HepG2 (cell line): ENCODE data around the gene PARP3. TPM values are rescaled to one million over a fixed set of nuclear protein-coding genes. Genes with fewer than 3 reads are reported as not detected.
"Not testable (repeated sequence)": the region's sequence is repeated elsewhere in the genome, so short reads cannot be mapped to it uniquely, and the experiment has no call there.

Experiments used
- ATAC-seq: fragments of 200-7000 bp; cut with Tn5 transposase; 3 replicates; pipeline ENCODE4 v1.9.1; 2020; ENCODE audit warnings: mild to moderate bottlenecking, moderate library complexity
- BruUV-seq: library from RNA; stranded (reverse); fragments of 400-500 nt; replicated peaks from 2 replicates; lab custom pipeline; 2021; lab: Mats Ljungman, UMichigan
- CTCF ChIA-PET: fragments of 300-600 bp; formaldehyde crosslinking; extraction: SDS; loops from one replicate; lab custom pipeline; 2021; ENCODE audit warnings: low total read pairs, inconsistent platforms, low intra/inter-chr PET ratio; lab: Yijun Ruan, JAX
- POLR2A ChIA-PET: fragments of 350-600 bp; sonication (Branson Sonifier 250); formaldehyde crosslinking; loops from one replicate; lab custom pipeline; 2020; ENCODE audit warnings: antibody characterized with exemption, inconsistent platforms; lab: Yijun Ruan, JAX
- DNase-seq: peaks from one replicate; pipeline ENCODE4 v3.0.0-alpha.2; 2015; ENCODE audit warnings: low spot score
- FAIRE-seq: peaks from 3 replicates; lab custom pipeline; 2011; peaks lifted over from hg19 to GRCh38; lab: Jason Lieb, UNC
- H2AFZ ChIP-seq: one replicate; pipeline ENCODE4 v1.6.1; 2011; ENCODE audit warnings: low read length, inconsistent platforms
- H3K27ac ChIP-seq: fragments of 300-600 bp; 3 replicates; pipeline ENCODE4 v1.8.0; 2011; ENCODE audit warnings: mixed run types, mild to moderate bottlenecking, mixed read lengths, low read length, inconsistent platforms; ENCODE audit not compliant: insufficient read depth; ENCODE audit errors: extremely low read length
- H3K27me3 ChIP-seq, 2 experiments: fragments of 200-600 bp in 1 of 2; 2 replicates in 1 of 2; 3 replicates in 1 of 2; pipeline versions ENCODE4 v1.6.0 to v1.8.0; 2011; ENCODE audit warnings: low read length in 2 of 2, mild to moderate bottlenecking in 2 of 2, moderate library complexity in 2 of 2, inconsistent platforms in 1 of 2; ENCODE audit not compliant: insufficient read depth in 2 of 2, control insufficient read depth in 1 of 2
- H3K36me3 ChIP-seq, 2 experiments: fragments of 200-600 bp in 1 of 2; replicated peaks in 1 of 2; 2 replicates in 1 of 2; 3 replicates in 1 of 2; pipeline versions ENCODE4 v1.5.1 to v1.8.0; 2011; ENCODE audit warnings: low read length in 2 of 2, inconsistent platforms in 1 of 2; ENCODE audit not compliant: insufficient read depth in 2 of 2, control insufficient read depth in 1 of 2
- H3K4me1 ChIP-seq: 2 replicates; pipeline ENCODE4 v1.5.1; 2012; ENCODE audit warnings: low read length, inconsistent platforms; ENCODE audit not compliant: insufficient read depth
- H3K4me2 ChIP-seq: 2 replicates; pipeline ENCODE4 v1.6.0; 2011; ENCODE audit warnings: low read depth, low read length, inconsistent platforms
- H3K4me3 ChIP-seq, 3 experiments: fragments of 200-600 bp in 1 of 3; sonication (generic), shearing (Covaris generic) in 1 of 3; replicated peaks in 1 of 3; 2 replicates each; pipeline ENCODE4 v1.5.1; 2011 to 2016; ENCODE audit warnings: low read length in 3 of 3, inconsistent platforms in 2 of 3, low read depth in 2 of 3, mild to moderate bottlenecking in 2 of 3, control low read depth in 1 of 3, mixed read lengths in 1 of 3; ENCODE audit not compliant: insufficient read depth in 1 of 3
- H3K79me2 ChIP-seq: one replicate; pipeline ENCODE4 v1.6.1; 2011; ENCODE audit warnings: low read length, inconsistent platforms; ENCODE audit not compliant: insufficient read depth
- H3K9ac ChIP-seq: 2 replicates; pipeline ENCODE4 v1.6.0; 2011; ENCODE audit warnings: mild to moderate bottlenecking, low read depth, low read length, inconsistent platforms; ENCODE audit not compliant: insufficient read depth
- H3K9me3 ChIP-seq: 2 replicates; pipeline ENCODE4 v1.5.1; 2012; ENCODE audit warnings: mild to moderate bottlenecking, low read length
- H4K20me1 ChIP-seq: 2 replicates; pipeline ENCODE4 v1.6.0; 2011; ENCODE audit warnings: inconsistent platforms, mild to moderate bottlenecking, low read length, moderate library complexity; ENCODE audit not compliant: insufficient read depth
- MAFF ChIP-seq: IDR thresholded peaks from 2 replicates; pipeline ENCODE4 v1.6.1; 2011; ENCODE audit warnings: low read depth, low read length, improper control_type of control experiment
- MAFK ChIP-seq, 2 experiments: IDR thresholded peaks in 1 of 2; conservative IDR thresholded peaks in 1 of 2; 2 replicates each; pipeline ENCODE4 v1.6.1; 2011; ENCODE audit warnings: improper control_type of control experiment in 2 of 2, low read length in 2 of 2
- NFE2L2 ChIP-seq: fragments of 150-350 bp; IDR thresholded peaks from 2 replicates; pipeline ENCODE4 v1.6.1; 2014; ENCODE audit warnings: low read length
- THAP7 ChIP-seq: sonication (generic); formaldehyde crosslinking; IDR thresholded peaks from 2 replicates; pipeline ENCODE4 v1.8.1; 2023; ENCODE audit warnings: mild to moderate bottlenecking, missing genetic modification reagents
- whole genome bisulfite sequencing: methylation state at CpG from one replicate; pipeline ENCODE4 v1.1.6; 2017; ENCODE audit warnings: low lambda C conversion rate; 5-methylcytosine and 5-hydroxymethylcytosine counted together
- in situ Hi-C: cut with HindIII; loops from 2 replicates; pipeline ENCODE4 v1.10.0; 2017; ENCODE audit warnings: low pct_unique_long_range_greater_than_20kb; ENCODE audit not compliant: extremely low pct_ligation_motif_present
- intact Hi-C: fragments of 100-400 bp; cut with micrococcal nuclease; formaldehyde crosslinking; loops from one replicate; pipeline ENCODE4 v1.10.0; 2022; ENCODE audit not compliant: unreplicated experiment
- polyA plus RNA-seq, 8 experiments: library from polyadenylated mRNA; depleted of rRNA in 3 of 8; stranded (reverse) in 7 of 8; unstranded in 1 of 8; fragments of >200 nt; fragmentation: Illumina TruSeq in 4 of 8; extraction: Trizol in 4 of 8; gene quantifications; 2 replicates each; pipeline versions ENCODE4 v1.2.1 to v1.2.3, GENCODE V29; 2011 to 2016; ENCODE audit warnings: low read depth in 4 of 8, missing spikeins in 1 of 8, mixed read lengths in 1 of 8; ENCODE audit not compliant: insufficient read depth in 1 of 8
- total RNA-seq, 5 experiments: library from RNA; depleted of rRNA; stranded (reverse); fragments of >200 nt; fragmentation: Illumina TruSeq; extraction: Trizol; gene quantifications; 2 replicates each; pipeline ENCODE4 v1.2.3, GENCODE V29; 2016; ENCODE audit warnings: low read depth in 1 of 5

Gene PARP3
- total and polyA plus RNA-seq, 2 of the 13 experiments (the other 11 are each of a cell fraction or from before 2014, with no cell fraction given), result 11.2 to 21.5 TPM

DNA sequence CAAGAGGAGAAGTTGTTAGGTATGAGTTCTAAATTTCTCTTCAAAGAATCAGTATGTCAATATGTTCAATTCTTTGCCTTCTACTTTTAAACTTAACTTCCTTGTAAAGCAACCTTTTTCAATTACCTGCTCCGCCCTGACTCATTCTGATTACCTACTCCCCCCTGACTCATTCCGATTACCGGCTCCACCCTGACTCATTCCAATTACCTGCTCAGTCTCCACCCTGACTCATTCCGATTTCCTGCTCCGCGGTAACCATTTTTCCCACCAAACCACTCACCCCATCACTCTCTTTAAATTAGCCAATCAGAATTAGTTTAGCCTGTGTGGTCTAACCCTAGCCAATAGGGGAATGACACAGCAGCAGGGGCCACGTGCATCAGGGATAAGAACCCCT, 39.8 kb upstream of the PARP3 start:
- H4K20me1 ChIP-seq, H2AFZ ChIP-seq, intact Hi-C loops, H3K4me3 ChIP-seq, H3K4me1 ChIP-seq, FAIRE-seq, H3K79me2 ChIP-seq, POLR2A ChIA-PET, H3K9ac ChIP-seq, DNase-seq, ATAC-seq, H3K4me2 ChIP-seq, CTCF ChIA-PET, H3K36me3 ChIP-seq, H3K9me3 ChIP-seq, BruUV-seq, in situ Hi-C loops, H3K27ac ChIP-seq: not testable (repeated sequence)
- WGBS, result 7% methylated on average over 7 of the region's 7 CpGs
- H3K27me3 ChIP-seq, result peaks cover 0 to 18% of the 10 kb centered on the region in 2 experiments; a peak in 1 of 5 replicates

GRCh38 chr3:51904034-51904823, 37.9 kb upstream of the PARP3 start:
- TF ChIP-seq MAFF, result peak; percentile 79
- TF ChIP-seq THAP7 (CRISPR knock-in tag), result no peak
- peak; percentile 67 for TF ChIP-seq NFE2L2
- peak; percentile 76 to 88 for TF ChIP-seq MAFK (conservative IDR thresholded peaks at IDR 0.05 in 1 of 2, IDR thresholded peaks at IDR 0.05 in 1 of 2; ENCODE audit: low read length in 2 of 2)
- no peak for ATAC-seq
- no peak overlapping the region for H3K27ac ChIP-seq

More at GRCh38 chr3:51904034-51904823, 37.9 kb upstream of the PARP3 start:
- Histone ChIP-seq H3K4me2 (no peak overlapping the region), H3K79me2 (no peaks in the 10 kb centered on the region), H3K9ac (no peak overlapping the region), H2AFZ (no peak overlapping the region), H3K27me3 (peaks cover 0 to 4% of the 10 kb centered on the region in 2 experiments; a peak in 1 of 5 replicates), H3K9me3 (peaks cover 5% of the 10 kb centered on the region; the same call in 1 of the 2 replicates), H3K4me1 (no peaks in the 10 kb centered on the region), H4K20me1 (no peaks in the 10 kb centered on the region), H3K4me3 (no peak overlapping the region), H3K36me3 (no peaks in the 10 kb centered on the region)
- intact Hi-C loops (no loop called here), in situ Hi-C loops (no loop called here)
- ChIA-PET POLR2A (no interaction called here), CTCF (no interaction called here)
- 21% methylated on average over 2 of the region's 2 CpGs for WGBS
- FAIRE-seq (no peak), DNase-seq (no peak)
- BruUV-seq, result no TSS peak
